ENCODE measurements around the gene NXNL2.

The NXNL2 gene

DNA sequence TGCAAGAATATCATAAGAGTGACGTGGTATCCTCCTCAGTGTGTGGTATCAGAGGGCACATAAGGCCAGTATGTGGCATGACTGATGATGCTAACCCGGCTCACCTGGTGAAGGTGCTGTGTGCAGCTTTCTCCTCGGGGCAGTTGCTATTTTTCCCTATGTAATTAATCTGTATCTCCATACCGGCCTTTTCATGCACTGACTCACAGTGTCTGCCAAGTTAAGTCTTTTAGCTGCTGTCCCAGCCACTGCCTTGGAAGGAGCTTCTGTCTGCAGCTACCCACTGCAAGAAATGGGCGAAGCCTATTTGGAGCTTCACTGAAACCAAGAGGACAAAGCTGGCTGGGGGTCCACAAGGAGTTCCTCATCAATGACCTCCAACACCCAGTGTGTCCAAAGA is 46.0 kb downstream of the NXNL2 start:
- no peak for DNase-seq

- DNase-seq, result no peak
Observed at GRCh38 chr9:88583901-88584596, 49.1 kb downstream of the NXNL2 start.

DNA sequence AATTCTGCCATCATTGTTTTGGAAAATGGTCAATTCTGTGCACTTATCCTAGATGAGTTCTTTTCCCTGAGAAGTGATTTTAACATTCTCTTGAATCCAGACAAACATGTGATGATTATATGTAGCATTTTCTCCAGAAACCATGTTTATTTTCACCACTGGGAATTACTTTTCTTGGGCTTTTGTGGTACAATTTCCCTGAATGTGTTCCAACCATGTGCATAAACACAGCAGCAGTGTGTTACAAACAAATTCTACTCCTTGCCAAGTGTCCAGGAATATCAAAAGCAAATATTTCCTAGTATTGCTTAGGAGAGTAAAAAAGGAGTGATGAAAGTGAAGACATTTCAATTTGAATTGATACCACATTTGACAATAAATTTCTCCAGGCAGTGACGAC is 50.4 kb downstream of the NXNL2 start:
- DNase-seq, result no peak

GRCh38 chr9:88586452-88586851 is 51.5 kb downstream of the NXNL2 start:
- no peak for DNase-seq

DNA sequence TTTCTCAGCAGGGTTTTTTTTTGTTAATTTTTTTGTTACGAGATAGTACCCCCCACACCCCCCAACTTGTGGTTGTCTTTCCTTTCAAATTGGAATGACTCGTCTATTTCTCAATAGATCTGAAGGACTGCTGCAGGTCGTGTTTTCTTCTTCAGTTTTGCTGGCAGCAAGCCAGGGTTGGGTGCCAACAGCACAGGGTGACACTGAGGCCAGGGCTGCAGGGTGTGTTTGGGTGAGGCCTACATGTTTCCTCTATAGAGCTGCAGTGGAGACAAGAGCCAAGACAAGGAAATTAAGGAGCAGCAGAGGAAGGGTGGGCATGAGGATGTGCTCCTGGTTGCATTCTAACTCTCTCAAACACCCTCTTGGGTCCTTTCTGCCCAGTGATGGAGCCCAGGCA is 52.2 kb downstream of the NXNL2 start:
- no peak for DNase-seq

DNA sequence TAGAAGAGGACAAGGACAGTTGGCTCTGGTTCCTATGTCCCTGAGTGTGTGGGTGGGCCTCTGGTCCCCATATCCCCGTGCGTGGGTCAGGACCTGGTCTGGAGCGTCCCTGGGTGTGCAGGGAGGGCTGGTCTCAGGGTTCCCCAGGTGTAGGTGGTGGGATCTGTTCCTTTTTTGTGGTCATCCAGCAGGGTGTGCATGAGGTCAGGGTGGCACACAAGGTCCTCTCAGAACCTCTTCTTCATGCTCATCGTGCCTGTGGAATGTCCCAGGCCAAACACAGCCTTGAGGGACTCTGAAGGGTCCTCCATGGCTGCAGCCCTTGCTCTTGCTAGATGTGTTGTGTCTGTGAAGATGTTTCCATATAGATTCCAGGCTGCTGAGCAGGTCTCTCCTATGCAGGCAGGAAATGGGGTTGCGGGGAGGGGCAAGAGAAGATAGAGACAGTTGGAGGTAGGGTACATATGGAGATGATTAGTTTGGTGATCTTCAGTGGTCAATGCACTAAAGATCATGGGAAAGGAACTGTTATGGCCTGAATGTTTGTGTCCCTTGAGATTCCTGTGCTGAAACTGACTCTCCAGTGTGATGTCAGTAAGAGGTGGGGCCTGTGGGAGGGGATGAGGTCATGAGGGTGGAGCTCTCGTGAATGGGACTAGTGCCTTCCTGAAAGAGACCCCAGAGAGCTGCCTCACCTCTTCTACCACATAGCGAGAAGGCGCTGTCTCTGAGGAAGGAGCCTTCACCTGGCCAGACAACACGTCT is 53.1 kb downstream of the NXNL2 start:
- no peak for DNase-seq

GRCh38 chr9:88589656-88590055 is 54.7 kb downstream of the NXNL2 start:
- no peak for DNase-seq

DNA sequence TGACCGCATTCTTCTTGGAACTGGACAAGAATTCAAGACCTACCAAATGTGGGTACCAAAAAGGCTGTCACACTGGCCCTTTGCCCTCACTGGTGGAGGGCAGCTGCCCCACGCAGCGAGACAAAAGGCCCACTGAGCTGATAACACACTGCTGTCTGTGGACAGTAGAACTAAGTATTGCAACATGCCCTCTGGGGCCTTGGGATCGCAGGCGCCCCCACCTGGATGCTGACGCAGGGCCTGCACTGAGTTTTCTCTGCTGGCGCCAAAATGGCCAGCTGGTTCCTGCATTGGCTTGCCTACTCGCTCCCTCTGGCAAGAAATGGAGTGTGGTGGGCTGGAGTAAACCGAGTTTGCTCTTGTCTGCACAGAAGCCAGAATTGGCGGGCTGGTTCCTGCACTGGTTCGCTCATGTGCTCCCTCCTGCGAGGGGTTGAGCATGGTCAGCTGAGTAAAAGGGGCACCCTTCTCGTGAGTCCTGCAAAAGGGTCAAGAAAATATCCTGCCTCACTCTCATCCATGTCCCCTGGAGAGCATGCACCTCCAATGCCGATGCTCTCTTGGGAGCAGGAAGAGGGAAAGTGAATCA is 55.7 kb downstream of the NXNL2 start:
- no peak for DNase-seq

- no peak for DNase-seq
Observed at GRCh38 chr9:88593537-88594185, 58.7 kb downstream of the NXNL2 start.

All from GOT3 (cell line).